ENCODE data around the gene KATNB1. TPM values are rescaled to one million over a fixed set of nuclear protein-coding genes. Genes with fewer than 3 reads are reported as not detected.

The KATNB1 gene
- total RNA-seq, 4 donors from 2014 or later, result 6.4 to 21.5 (median 11.1) TPM

DNA sequence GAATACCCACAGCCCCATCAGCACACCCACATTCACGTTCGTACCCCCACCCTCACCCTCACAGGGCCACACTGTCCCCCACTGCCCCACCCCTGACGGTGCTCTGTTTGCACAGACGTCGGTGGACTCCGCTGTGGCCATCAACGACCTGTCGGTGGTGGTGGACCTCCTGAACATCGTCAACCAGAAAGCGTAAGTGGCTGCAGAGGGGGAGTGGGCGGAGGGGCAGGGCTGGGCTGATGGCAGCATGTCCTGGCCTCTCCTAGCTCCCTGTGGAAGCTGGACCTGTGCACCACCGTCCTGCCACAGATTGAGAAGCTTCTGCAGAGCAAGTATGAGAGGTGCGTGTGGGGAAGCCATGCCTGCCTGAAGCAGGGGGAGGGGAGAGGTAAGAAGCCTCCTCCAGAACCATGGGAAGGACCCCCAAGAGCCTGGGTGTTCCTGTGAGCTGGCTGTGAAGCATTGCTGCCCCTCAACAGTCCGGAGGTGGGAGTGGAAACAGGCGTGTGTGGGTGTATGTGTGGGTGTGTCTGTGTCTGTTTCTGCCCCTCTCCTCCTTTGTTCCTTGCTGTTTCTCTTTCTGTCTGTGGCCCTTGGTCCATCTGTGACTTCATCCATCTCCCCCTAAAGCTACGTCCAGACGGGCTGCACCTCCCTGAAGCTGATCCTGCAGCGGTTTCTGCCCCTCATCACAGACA, 20.3 kb downstream of the KATNB1 start:
- Histone ChIP-seq H3K27ac (no peak overlapping the region), H3K4me1 (peaks cover 0 to 11% (median 0%) of the 10 kb centered on the region in 3 donors), H3K27me3 (no peaks in the 10 kb centered on the region), H3K36me3 (peaks cover 0 to 86% of the 10 kb centered on the region in 2 donors), H3K4me3 (no peak overlapping the region), H3K9me3 (no peaks in the 10 kb centered on the region)
- 70 to 75% methylated on average over 3 to 5 of the region's 18 CpGs for WGBS, 2 donors (ENCODE audit: low coverage in 1 of 2)
- TF ChIP-seq EP300 (IDR thresholded peaks at IDR 0.05), result no peak
- no peak for TF ChIP-seq POLR2AphosphoS5 (IDR thresholded peaks at IDR 0.05)
- TF ChIP-seq POLR2A (IDR thresholded peaks at IDR 0.05), result no peak
- TF ChIP-seq, protein P1, sequence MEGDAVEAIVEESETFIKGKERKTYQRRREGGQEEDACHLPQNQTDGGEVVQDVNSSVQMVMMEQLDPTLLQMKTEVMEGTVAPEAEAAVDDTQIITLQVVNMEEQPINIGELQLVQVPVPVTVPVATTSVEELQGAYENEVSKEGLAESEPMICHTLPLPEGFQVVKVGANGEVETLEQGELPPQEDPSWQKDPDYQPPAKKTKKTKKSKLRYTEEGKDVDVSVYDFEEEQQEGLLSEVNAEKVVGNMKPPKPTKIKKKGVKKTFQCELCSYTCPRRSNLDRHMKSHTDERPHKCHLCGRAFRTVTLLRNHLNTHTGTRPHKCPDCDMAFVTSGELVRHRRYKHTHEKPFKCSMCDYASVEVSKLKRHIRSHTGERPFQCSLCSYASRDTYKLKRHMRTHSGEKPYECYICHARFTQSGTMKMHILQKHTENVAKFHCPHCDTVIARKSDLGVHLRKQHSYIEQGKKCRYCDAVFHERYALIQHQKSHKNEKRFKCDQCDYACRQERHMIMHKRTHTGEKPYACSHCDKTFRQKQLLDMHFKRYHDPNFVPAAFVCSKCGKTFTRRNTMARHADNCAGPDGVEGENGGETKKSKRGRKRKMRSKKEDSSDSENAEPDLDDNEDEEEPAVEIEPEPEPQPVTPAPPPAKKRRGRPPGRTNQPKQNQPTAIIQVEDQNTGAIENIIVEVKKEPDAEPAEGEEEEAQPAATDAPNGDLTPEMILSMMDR (IDR thresholded peaks at IDR 0.05), result no peak
- ATAC-seq, result no peak

DNA sequence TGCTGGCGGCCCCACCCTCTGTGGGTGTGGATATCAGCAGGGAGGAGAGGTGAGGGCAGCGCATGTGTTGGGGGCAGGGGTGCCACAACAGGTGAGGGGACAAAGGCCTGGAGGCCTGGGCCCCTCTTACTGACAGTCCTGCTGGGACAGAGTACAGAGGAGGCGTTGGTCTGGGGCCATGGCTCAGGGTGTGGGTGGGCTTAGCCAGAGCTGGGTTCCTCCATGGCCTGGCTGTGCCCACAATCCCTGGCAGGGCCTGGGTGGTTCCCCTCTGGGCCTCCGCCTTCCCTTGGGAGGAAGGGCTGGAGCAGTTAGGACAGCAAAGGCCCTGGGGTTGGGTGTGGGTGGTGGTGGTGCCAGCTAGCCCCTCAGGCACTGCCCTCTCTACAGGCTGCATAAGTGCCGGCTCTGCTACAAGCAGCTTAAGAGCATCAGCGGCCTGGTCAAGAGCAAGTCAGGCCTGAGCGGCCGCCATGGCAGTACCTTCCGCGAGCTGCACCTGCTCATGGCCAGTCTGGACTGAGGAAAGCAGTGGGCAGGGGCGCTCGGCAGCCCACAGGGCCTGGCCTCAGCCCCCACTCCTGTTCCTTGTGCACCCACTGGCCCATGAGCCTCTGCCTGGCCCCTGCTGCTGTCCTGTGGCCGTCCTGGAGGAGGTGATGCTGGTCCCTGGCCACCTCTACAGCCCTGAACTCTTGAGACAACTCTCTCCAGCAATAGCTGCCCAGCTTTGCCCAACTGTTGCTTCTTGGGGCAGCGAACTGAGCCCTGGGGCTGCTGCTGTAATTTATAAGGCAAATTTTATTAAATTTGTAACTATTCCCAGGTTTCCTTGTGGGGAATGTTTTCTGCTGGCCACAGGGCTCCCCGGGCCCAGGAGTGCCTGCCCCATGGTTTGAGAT, 21.1 kb downstream of the KATNB1 start:
- Histone ChIP-seq H3K4me3 (no peak overlapping the region), H3K36me3 (peaks cover 0 to 86% of the 10 kb centered on the region in 2 donors), H3K27me3 (no peaks in the 10 kb centered on the region), H3K27ac (peak overlapping the region in 1 of 4 donors; percentile 24), H3K9me3 (no peaks in the 10 kb centered on the region), H3K4me1 (peaks cover 0 to 11% (median 0%) of the 10 kb centered on the region in 3 donors)
- no peak for ATAC-seq
- TF ChIP-seq, protein P1 (IDR thresholded peaks at IDR 0.05), result no peak
- no peak for TF ChIP-seq EP300 (IDR thresholded peaks at IDR 0.05)
- WGBS, 2 donors (ENCODE audit: low coverage in 1 of 2), result no CpG with 5 or more reads among the region's 15 CpGs

GRCh38 chr16:57757326-57757786, 21.8 kb downstream of the KATNB1 start:
- WGBS, 2 donors (ENCODE audit: low coverage in 1 of 2), result 0% methylated on average over 1 of the region's 11 CpGs; no CpG with 5 or more reads in 1 of the 2 donors
- TF ChIP-seq POLR2AphosphoS5 (IDR thresholded peaks at IDR 0.05) (no peak), EP300 (IDR thresholded peaks at IDR 0.05) (no peak)
- TF ChIP-seq, protein P1 (IDR thresholded peaks at IDR 0.05), result peak in 3 of 4 experiments; percentile 92 to 98 (median 94)
- no peaks in the 10 kb centered on the region for H3K27me3 ChIP-seq
- peaks cover 0 to 86% of the 10 kb centered on the region in 2 donors for H3K36me3 ChIP-seq
- peak; percentile 85 for ATAC-seq
- peaks cover 0 to 11% (median 0%) of the 10 kb centered on the region in 3 donors for H3K4me1 ChIP-seq
- no peaks in the 10 kb centered on the region for H3K9me3 ChIP-seq
- H3K4me3 ChIP-seq, result no peak overlapping the region
- H3K27ac ChIP-seq, result peak overlapping the region in 3 of 4 donors; percentile 22 to 31 (median 24)

- peaks cover 0 to 85% of the 10 kb centered on the region in 2 donors for H3K36me3 ChIP-seq
Measured at GRCh38 chr16:57757883-57758282, 22.3 kb downstream of the KATNB1 start.

More at GRCh38 chr16:57757883-57758282, 22.3 kb downstream of the KATNB1 start:
- Histone ChIP-seq H3K4me3 (no peak overlapping the region), H3K27me3 (no peaks in the 10 kb centered on the region), H3K4me1 (peaks cover 0 to 11% (median 0%) of the 10 kb centered on the region in 3 donors), H3K9me3 (no peaks in the 10 kb centered on the region), H3K27ac (peak overlapping the region in 3 of 4 donors; percentile 22 to 31 (median 24))
- TF ChIP-seq POLR2A (IDR thresholded peaks at IDR 0.05), result no peak
- TF ChIP-seq EP300 (IDR thresholded peaks at IDR 0.05), result no peak
- no peak for TF ChIP-seq POLR2AphosphoS5 (IDR thresholded peaks at IDR 0.05)
- TF ChIP-seq, protein P1 (IDR thresholded peaks at IDR 0.05), result no peak
- ATAC-seq, result no peak
- 71 to 73% methylated on average over 1 to 4 of the region's 7 CpGs for WGBS, 2 donors (ENCODE audit: low coverage in 1 of 2)
